SK-N-MC (cell line): ENCODE results near the gene MRAS.

ENCODE experiments used
- EZH2 ChIP-seq: fragments of 200-600 bp; sonication (generic); IDR thresholded peaks from one replicate; pipeline ENCODE4 v1.6.1; 2017; ENCODE audit warnings: antibody characterized with exemption
- FOXP2 ChIP-seq: optimal IDR thresholded peaks from 2 replicates; pipeline ENCODE3; 2011; ENCODE audit warnings: mild to moderate bottlenecking, moderate library complexity; ENCODE audit not compliant: insufficient read depth; ENCODE audit errors: extremely low read length, control extremely low read depth
- POLR2AphosphoS5 ChIP-seq: IDR thresholded peaks from 2 replicates; pipeline ENCODE4 v1.6.1; 2012; ENCODE audit warnings: mild to moderate bottlenecking, low read depth, low read length, borderline replicate concordance

DNA sequence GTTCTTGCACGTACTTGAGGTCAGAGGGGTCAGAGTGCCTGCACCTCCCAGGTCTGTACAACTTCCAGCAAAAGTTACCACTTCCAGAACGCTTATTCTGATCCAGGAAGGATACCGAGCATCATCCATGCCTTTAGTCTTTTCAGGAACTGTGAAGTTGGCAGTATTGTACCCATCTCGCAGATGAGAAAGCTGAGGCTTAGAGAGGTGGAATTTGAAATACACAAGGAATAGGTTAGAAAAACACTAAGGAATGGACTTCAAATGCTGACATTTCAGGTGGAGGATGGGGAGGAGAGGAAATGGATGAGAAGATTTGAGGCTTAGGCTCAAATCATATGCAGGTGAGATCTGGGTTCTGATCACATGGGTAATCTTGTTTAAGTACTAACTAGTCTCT is 97.3 kb downstream of the MRAS start:
- TF ChIP-seq POLR2AphosphoS5 = no peak
- no peak for TF ChIP-seq EZH2
- TF ChIP-seq FOXP2 = no peak
